ENCODE data around the gene MICALL1.

MICALL1 gene

DNA sequence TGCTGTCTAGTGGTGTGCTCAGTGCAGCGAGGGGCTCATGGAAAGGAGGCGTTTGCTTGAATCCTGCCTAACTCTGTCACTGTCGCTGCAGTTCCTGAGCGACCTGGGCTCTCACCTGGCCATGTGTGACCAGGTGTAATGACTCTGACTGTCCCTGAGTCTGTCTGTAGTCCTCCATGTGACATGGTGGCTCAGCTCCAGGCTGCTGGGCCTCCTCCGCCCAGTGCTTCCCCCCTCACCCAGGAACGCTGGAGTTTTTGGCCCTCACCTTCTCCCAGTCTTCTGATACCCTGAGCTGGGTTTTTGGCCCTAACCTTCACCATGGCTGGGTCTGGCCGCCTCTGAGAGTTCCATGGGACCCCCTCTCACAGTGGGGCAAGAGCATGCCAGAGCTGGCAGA is 20.3 kb downstream of the MICALL1 start:
- no peak for TF ChIP-seq CTCF (IDR thresholded peaks at IDR 0.05; ENCODE audit: low read depth, low read length)
- H3K9me3 ChIP-seq (ENCODE audit: severe bottlenecking), result no peaks in the 10 kb centered on the region
- DNase-seq, result no peak
- no peaks in the 10 kb centered on the region for H3K27me3 ChIP-seq (ENCODE audit: insufficient read depth, low read depth, severe bottlenecking)
- peaks cover 22% of the 10 kb centered on the region for H3K36me3 ChIP-seq
- no peak overlapping the region for H3K4me3 ChIP-seq (ENCODE audit: low read depth, low read length)
- no peak overlapping the region for H3K27ac ChIP-seq

- Histone ChIP-seq H3K36me3 (peaks cover 23% of the 10 kb centered on the region), H3K9me3 (ENCODE audit: severe bottlenecking) (no peaks in the 10 kb centered on the region)
- DNase-seq, result no peak
These were observed 20.9 kb downstream of the MICALL1 start for GRCh38 chr22:37926771-37927636.

GRCh38 chr22:37927637-37927936 is 21.5 kb downstream of the MICALL1 start:
- H3K9me3 ChIP-seq (ENCODE audit: severe bottlenecking), result no peaks in the 10 kb centered on the region
- DNase-seq, result no peak
- no peak overlapping the region for H3K4me3 ChIP-seq (ENCODE audit: low read depth, low read length)
- peaks cover 28% of the 10 kb centered on the region for H3K36me3 ChIP-seq
- no peak overlapping the region for H3K27ac ChIP-seq
- H3K27me3 ChIP-seq (ENCODE audit: insufficient read depth, low read depth, severe bottlenecking), result no peaks in the 10 kb centered on the region
- TF ChIP-seq CTCF (IDR thresholded peaks at IDR 0.05; ENCODE audit: low read depth, low read length), result no peak

More at GRCh38 chr22:37926771-37927636, 20.9 kb downstream of the MICALL1 start:
- Histone ChIP-seq H3K27me3 (ENCODE audit: insufficient read depth, low read depth, severe bottlenecking) (no peaks in the 10 kb centered on the region), H3K4me3 (ENCODE audit: low read depth, low read length) (no peak overlapping the region), H3K27ac (no peak overlapping the region)
- TF ChIP-seq CTCF (IDR thresholded peaks at IDR 0.05; ENCODE audit: low read depth, low read length), result no peak

- DNase-seq, result no peak
- Histone ChIP-seq H3K27me3 (ENCODE audit: insufficient read depth, low read depth, severe bottlenecking) (no peaks in the 10 kb centered on the region), H3K4me3 (ENCODE audit: low read depth, low read length) (no peak overlapping the region), H3K27ac (no peak overlapping the region), H3K9me3 (ENCODE audit: severe bottlenecking) (no peaks in the 10 kb centered on the region), H3K36me3 (peaks cover 28% of the 10 kb centered on the region)
- no peak for TF ChIP-seq CTCF (IDR thresholded peaks at IDR 0.05; ENCODE audit: low read depth, low read length)
These were observed 23.3 kb downstream of the MICALL1 start for GRCh38 chr22:37929390-37929789.

- TF ChIP-seq CTCF (IDR thresholded peaks at IDR 0.05; ENCODE audit: low read depth, low read length), result peak; percentile 63
- Histone ChIP-seq H3K27me3 (ENCODE audit: insufficient read depth, low read depth, severe bottlenecking) (no peaks in the 10 kb centered on the region), H3K9me3 (ENCODE audit: severe bottlenecking) (no peaks in the 10 kb centered on the region), H3K36me3 (peaks cover 27% of the 10 kb centered on the region), H3K27ac (no peak overlapping the region), H3K4me3 (ENCODE audit: low read depth, low read length) (no peak overlapping the region)
- DNase-seq, result peak; percentile 33
These were observed 24.3 kb downstream of the MICALL1 start for GRCh38 chr22:37930270-37930951.

All from WERI-Rb-1 (cell line).